SK-N-MC (cell line): Measurements from ENCODE around the gene NVL.

ENCODE experiments used
- EZH2 ChIP-seq: fragments of 200-600 bp; sonication (generic); IDR thresholded peaks from one replicate; pipeline ENCODE4 v1.6.1; 2017; ENCODE audit warnings: antibody characterized with exemption
- POLR2AphosphoS5 ChIP-seq: IDR thresholded peaks from 2 replicates; pipeline ENCODE4 v1.6.1; 2012; ENCODE audit warnings: mild to moderate bottlenecking, low read depth, low read length, borderline replicate concordance

DNA sequence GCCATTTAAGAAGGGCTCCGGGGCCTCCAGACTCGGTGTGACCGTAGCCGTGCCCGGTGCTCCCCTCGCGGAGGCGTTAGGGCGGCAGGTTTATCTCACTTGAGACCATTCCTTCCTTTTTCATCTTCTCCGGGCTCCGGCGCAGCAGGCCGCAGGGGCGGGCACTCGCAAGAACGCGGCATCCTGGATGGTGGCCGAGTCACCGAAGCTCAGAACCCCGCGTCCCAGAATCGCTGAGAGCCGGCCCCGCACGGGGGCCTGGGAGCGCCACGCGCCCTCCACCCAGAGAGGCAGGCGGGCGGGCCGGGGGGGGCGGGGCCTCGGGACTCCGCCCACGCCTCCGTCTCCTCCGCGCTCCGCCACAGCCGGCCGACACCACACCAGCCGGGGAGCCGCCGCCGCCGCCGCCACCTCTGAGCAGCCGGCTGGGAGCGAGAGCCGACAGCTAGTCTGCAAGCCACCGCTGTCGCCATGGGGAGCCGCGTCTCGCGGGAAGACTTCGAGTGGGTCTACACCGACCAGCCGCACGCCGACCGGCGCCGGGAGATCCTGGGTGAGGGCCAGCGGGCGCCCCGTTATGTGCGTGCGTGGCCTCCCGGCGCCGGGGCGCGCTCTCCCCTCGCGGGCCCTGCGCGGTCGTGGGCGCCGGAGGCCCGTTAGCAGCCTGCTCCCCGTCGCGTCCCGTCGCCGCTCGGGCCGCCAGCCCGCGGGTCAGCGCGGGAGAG, 146.9 kb downstream of the NVL start, which contains the start of gene DEGS1:
- TF ChIP-seq POLR2AphosphoS5: peak; percentile 84; the same call in 1 of the 2 replicates
- no peak for TF ChIP-seq EZH2
